Lower leg skin (tissue), 4 donors: ENCODE measurements around the gene GLP1R. TPM values are rescaled to one million over a fixed set of nuclear protein-coding genes. Genes with fewer than 3 reads are reported as not detected.
A peak's percentile ranks its signal among the peaks of the same experiment; 100 is the strongest.

Source experiments
- DNase-seq, 2 donors: peaks; one replicate each; pipeline ENCODE4 v3.0.0-alpha.2; 2019; ENCODE audit warnings: low spot score in 2 of 2
- H3K4me3 ChIP-seq: fragments of 200-600 bp; sonication (generic); 2 replicates; pipeline ENCODE4 v1.5.1; 2017; ENCODE audit warnings: mild to moderate bottlenecking, low read depth; ENCODE audit not compliant: poor library complexity, severe bottlenecking
- CTCF ChIP-seq, 3 donors: fragments of 450-650 bp; IDR thresholded peaks; one replicate each; pipeline ENCODE4 v1.5.1; 2016; ENCODE audit warnings: antibody characterized with exemption in 3 of 3, mild to moderate bottlenecking in 3 of 3, moderate library complexity in 2 of 3
- POLR2A ChIP-seq, 2 donors: fragments of 450-650 bp; IDR thresholded peaks; one replicate each; pipeline ENCODE4 v1.6.1; 2016 to 2017; ENCODE audit warnings: antibody characterized with exemption in 2 of 2, mild to moderate bottlenecking in 1 of 2, moderate library complexity in 1 of 2
- WGBS, 2 donors: methylation state at CpG; one replicate each; pipeline ENCODE4 v1.1.5; 2018; 5-methylcytosine and 5-hydroxymethylcytosine counted together
- intact Hi-C: fragments of 100-400 bp; cut with DNase I; formaldehyde crosslinking; loops from one replicate; pipeline ENCODE4 v1.15.0; 2023; ENCODE audit warnings: low total_unique reads
- total RNA-seq, 4 donors: library from RNA; depleted of rRNA; stranded (reverse); fragments of >200 nt; gene quantifications; one replicate each; pipeline ENCODE4 v1.1.0, GENCODE V29; 2016

GLP1R gene
- total RNA-seq, 4 donors from 2014 or later = 0.10 to 1.3 TPM; not detected in 2

GRCh38 chr6:39076623-39077535 is 28.3 kb downstream of the GLP1R start:
- no peak for TF ChIP-seq POLR2A (IDR thresholded peaks at IDR 0.05)
- DNase-seq = peak in 1 of 2 donors; percentile 68
- intact Hi-C loops = no loop called here
- 76 to 83% methylated on average over 9 of the region's 9 CpGs for WGBS, 2 donors
- H3K4me3 ChIP-seq = no peak overlapping the region

- peak in 1 of 2 donors; percentile 68 for DNase-seq
- WGBS, 2 donors = 77 to 81% methylated on average over 11 of the region's 11 CpGs
Observed at GRCh38 chr6:39077882-39078594, 29.5 kb downstream of the GLP1R start.

GRCh38 chr6:39078695-39079094 is 30.1 kb downstream of the GLP1R start:
- H3K4me3 ChIP-seq = no peak overlapping the region
- TF ChIP-seq CTCF (IDR thresholded peaks at IDR 0.05) = no peak
- TF ChIP-seq POLR2A (IDR thresholded peaks at IDR 0.05) = no peak
- WGBS, 2 donors = 77 to 100% methylated on average over 1 to 3 of the region's 3 CpGs
- intact Hi-C loops = no loop called here
- peak in 1 of 2 donors; percentile 52 for DNase-seq

More at GRCh38 chr6:39077882-39078594, 29.5 kb downstream of the GLP1R start:
- H3K4me3 ChIP-seq = no peak overlapping the region
- no peak for TF ChIP-seq POLR2A (IDR thresholded peaks at IDR 0.05)
- no peak for TF ChIP-seq CTCF (IDR thresholded peaks at IDR 0.05)
- intact Hi-C loops = no loop called here

- no peak overlapping the region for H3K4me3 ChIP-seq
- DNase-seq = peak in 1 of 2 donors; percentile 73
- intact Hi-C loops = no loop called here
- 84 to 88% methylated on average over 8 of the region's 8 CpGs for WGBS, 2 donors
- TF ChIP-seq CTCF (IDR thresholded peaks at IDR 0.05) (no peak), POLR2A (IDR thresholded peaks at IDR 0.05) (no peak)
Observed at GRCh38 chr6:39079197-39080125, 30.9 kb downstream of the GLP1R start.

GRCh38 chr6:39080246-39080875 is 31.8 kb downstream of the GLP1R start:
- no peak overlapping the region for H3K4me3 ChIP-seq
- WGBS, 2 donors = 71 to 93% methylated on average over 4 to 5 of the region's 5 CpGs
- no peak for TF ChIP-seq CTCF (IDR thresholded peaks at IDR 0.05)
- no peak for TF ChIP-seq POLR2A (IDR thresholded peaks at IDR 0.05)
- peak in 1 of 2 donors; percentile 62 for DNase-seq
- intact Hi-C loops = no loop called here
